Liver (tissue), 9 donors: Measurements from ENCODE around the gene KIF26B. TPM values are rescaled to one million over a fixed set of nuclear protein-coding genes. Genes with fewer than 3 reads are reported as not detected.

Source experiments
- DNase-seq: peaks from one replicate; pipeline ENCODE4 v3.0.0-alpha.2; 2017; ENCODE audit warnings: low spot score
- H3K27ac ChIP-seq, 2 donors: one replicate each; pipeline ENCODE4 v1.7.0; 2013; ENCODE audit warnings: inconsistent platforms in 2 of 2, low read length in 2 of 2, control low read depth in 1 of 2, low read depth in 1 of 2, mild to moderate bottlenecking in 1 of 2
- H3K27me3 ChIP-seq, 4 donors: one replicate each; pipeline versions ENCODE4 v1.6.1 to v1.7.0; 2013; ENCODE audit warnings: low read length in 3 of 4, inconsistent platforms in 1 of 4, mild to moderate bottlenecking in 1 of 4, moderate library complexity in 1 of 4; ENCODE audit not compliant: control insufficient read depth in 4 of 4, insufficient read depth in 4 of 4
- H3K36me3 ChIP-seq, 4 donors: one replicate each; pipeline versions ENCODE4 v1.6.1 to v1.7.0; 2013; ENCODE audit warnings: low read length in 3 of 4, mild to moderate bottlenecking in 3 of 4, low read depth in 1 of 4, moderate library complexity in 1 of 4; ENCODE audit not compliant: control insufficient read depth in 4 of 4, insufficient read depth in 3 of 4
- H3K4me1 ChIP-seq, 4 donors: one replicate each; pipeline versions ENCODE4 v1.6.1 to v1.7.0; 2013; ENCODE audit warnings: low read length in 3 of 4, mild to moderate bottlenecking in 3 of 4, moderate library complexity in 1 of 4; ENCODE audit not compliant: control insufficient read depth in 4 of 4, insufficient read depth in 4 of 4
- H3K4me3 ChIP-seq, 3 donors: one replicate each; pipeline versions ENCODE4 v1.6.1 to v1.7.0; 2013; ENCODE audit warnings: low read length in 3 of 3, control low read depth in 1 of 3, low read depth in 1 of 3, mild to moderate bottlenecking in 1 of 3
- H3K9ac ChIP-seq, 2 donors: one replicate each; pipeline ENCODE4 v1.7.0; 2013; ENCODE audit warnings: low read length in 2 of 2, mild to moderate bottlenecking in 2 of 2, moderate library complexity in 2 of 2, control low read depth in 1 of 2, low read depth in 1 of 2
- H3K9me3 ChIP-seq, 4 donors: one replicate each; pipeline versions ENCODE4 v1.6.1 to v1.7.0; 2013; ENCODE audit warnings: low read length in 3 of 4; ENCODE audit not compliant: control insufficient read depth in 4 of 4
- EGR1 ChIP-seq, 2 donors: IDR thresholded peaks; 2 replicates each; pipeline ENCODE4 v1.6.1; 2016 to 2018; ENCODE audit warnings: antibody characterized with exemption in 2 of 2, low read depth in 2 of 2
- FOXA2 ChIP-seq: IDR thresholded peaks from 2 replicates; pipeline ENCODE4 v1.6.1; 2016; ENCODE audit warnings: antibody characterized with exemption
- HNF4A ChIP-seq, 2 donors: conservative IDR thresholded peaks; 2 replicates each; pipeline ENCODE4 v1.6.1; 2016; ENCODE audit warnings: antibody characterized with exemption in 2 of 2, mild to moderate bottlenecking in 2 of 2
- JUND ChIP-seq, 2 donors: IDR thresholded peaks; 2 replicates each; pipeline ENCODE4 v1.6.1; 2016; ENCODE audit warnings: antibody characterized with exemption in 2 of 2
- NR2F2 ChIP-seq: IDR thresholded peaks from 2 replicates; pipeline ENCODE4 v1.6.1; 2016; ENCODE audit warnings: antibody characterized with exemption
- RAD21 ChIP-seq, 2 donors: IDR thresholded peaks; 2 replicates each; pipeline ENCODE4 v1.6.1; 2016; ENCODE audit warnings: antibody characterized with exemption in 2 of 2, mild to moderate bottlenecking in 2 of 2
- RXRA ChIP-seq, 2 donors: IDR thresholded peaks; 2 replicates each; pipeline ENCODE4 v1.6.1; 2017 to 2018; ENCODE audit warnings: antibody characterized with exemption in 2 of 2, mild to moderate bottlenecking in 1 of 2
- SP1 ChIP-seq: IDR thresholded peaks from 2 replicates; pipeline ENCODE4 v1.6.1; 2018; ENCODE audit warnings: antibody characterized with exemption, mild to moderate bottlenecking
- TAF1 ChIP-seq: conservative IDR thresholded peaks from 2 replicates; pipeline ENCODE4 v1.6.1; 2016; ENCODE audit warnings: antibody characterized with exemption, mild to moderate bottlenecking
- WGBS: extraction: QIAGEN DNeasy Blood & Tissue Kit; methylation state at CpG from one replicate; pipeline ENCODE4 v1.1.7; 2013; 5-methylcytosine and 5-hydroxymethylcytosine counted together
- polyA plus RNA-seq, 2 donors: library from polyadenylated mRNA; stranded (reverse) in 1 of 2; unstranded in 1 of 2; fragments of 200-250 nt in 1 of 2; fragments of >200 nt in 1 of 2; fragmentation: Nextera tagmentation in 1 of 2; extraction: Ambion mirVana in 1 of 2; gene quantifications; one replicate each; pipeline versions ENCODE4 v1.2.1 to v1.2.3, GENCODE V29; 2013 to 2015
- total RNA-seq, 2 donors: library from RNA; depleted of rRNA; stranded (reverse); fragments of >200 nt; gene quantifications; one replicate each; pipeline ENCODE4 v1.2.3, GENCODE V29; 2014
- TF ChIP-seq, protein P1 (sequence below): IDR thresholded peaks from 2 replicates; pipeline ENCODE4 v1.6.1; 2016; ENCODE audit warnings: antibody characterized with exemption
- TF ChIP-seq, protein P2 (sequence below): IDR thresholded peaks from 2 replicates; pipeline ENCODE4 v1.6.1; 2016; ENCODE audit warnings: antibody characterized with exemption, mild to moderate bottlenecking
- TF ChIP-seq, protein P3 (sequence below): fragments of 150-350 bp; IDR thresholded peaks from 2 replicates; pipeline ENCODE4 v1.5.1; 2017; ENCODE audit warnings: improper control_type of control experiment, low read depth, low read length; ENCODE audit not compliant: missing input control
- TF ChIP-seq, protein P4 (sequence below): IDR thresholded peaks from 2 replicates; pipeline ENCODE4 v1.6.1; 2016; ENCODE audit warnings: antibody characterized with exemption
- donor health status: healthy.
- donor health status: healthy.
- donor health status: healthy.
- donor health status: healthy.
- donor health status: healthy.

The KIF26B gene
- total and polyA plus RNA-seq, 4 donors: 0.10 to 1.7 (median 0.34) TPM

- Histone ChIP-seq H3K9me3 (peaks cover 0 to 3% (median 0%) of the 10 kb centered on the region in 4 donors), H3K27me3 (no peaks in the 10 kb centered on the region), H3K36me3 (no peaks in the 10 kb centered on the region), H3K4me1 (peaks cover 0 to 3% (median 0%) of the 10 kb centered on the region in 4 donors), H3K27ac (no peak overlapping the region), H3K4me3 (no peak overlapping the region), H3K9ac (no peak overlapping the region)
- 61% methylated on average over 12 of the region's 12 CpGs for WGBS
- no peak for TF ChIP-seq JUND (IDR thresholded peaks at IDR 0.05)
- TF ChIP-seq, protein P1, sequence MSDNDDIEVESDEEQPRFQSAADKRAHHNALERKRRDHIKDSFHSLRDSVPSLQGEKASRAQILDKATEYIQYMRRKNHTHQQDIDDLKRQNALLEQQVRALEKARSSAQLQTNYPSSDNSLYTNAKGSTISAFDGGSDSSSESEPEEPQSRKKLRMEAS: no peak
- no peak for DNase-seq
Observed at GRCh38 chr1:245306628-245307410, 152.0 kb downstream of the KIF26B start.

- no peak for DNase-seq
- Histone ChIP-seq H3K9ac (no peak overlapping the region), H3K4me1 (peaks cover 0 to 3% (median 0%) of the 10 kb centered on the region in 4 donors), H3K4me3 (no peak overlapping the region), H3K27ac (no peak overlapping the region), H3K9me3 (peaks cover 0 to 3% (median 0%) of the 10 kb centered on the region in 4 donors), H3K36me3 (no peaks in the 10 kb centered on the region), H3K27me3 (no peaks in the 10 kb centered on the region)
- WGBS: 38% methylated on average over 22 of the region's 22 CpGs
- TF ChIP-seq, protein P1: no peak
- no peak for TF ChIP-seq RXRA (IDR thresholded peaks at IDR 0.05)
- TF ChIP-seq EGR1 (IDR thresholded peaks at IDR 0.05; ENCODE audit: low read depth in 2 of 2): no peak
- no peak for TF ChIP-seq RAD21 (IDR thresholded peaks at IDR 0.05)
- no peak for TF ChIP-seq SP1
- no peak for TF ChIP-seq NR2F2
- TF ChIP-seq, protein P2, sequence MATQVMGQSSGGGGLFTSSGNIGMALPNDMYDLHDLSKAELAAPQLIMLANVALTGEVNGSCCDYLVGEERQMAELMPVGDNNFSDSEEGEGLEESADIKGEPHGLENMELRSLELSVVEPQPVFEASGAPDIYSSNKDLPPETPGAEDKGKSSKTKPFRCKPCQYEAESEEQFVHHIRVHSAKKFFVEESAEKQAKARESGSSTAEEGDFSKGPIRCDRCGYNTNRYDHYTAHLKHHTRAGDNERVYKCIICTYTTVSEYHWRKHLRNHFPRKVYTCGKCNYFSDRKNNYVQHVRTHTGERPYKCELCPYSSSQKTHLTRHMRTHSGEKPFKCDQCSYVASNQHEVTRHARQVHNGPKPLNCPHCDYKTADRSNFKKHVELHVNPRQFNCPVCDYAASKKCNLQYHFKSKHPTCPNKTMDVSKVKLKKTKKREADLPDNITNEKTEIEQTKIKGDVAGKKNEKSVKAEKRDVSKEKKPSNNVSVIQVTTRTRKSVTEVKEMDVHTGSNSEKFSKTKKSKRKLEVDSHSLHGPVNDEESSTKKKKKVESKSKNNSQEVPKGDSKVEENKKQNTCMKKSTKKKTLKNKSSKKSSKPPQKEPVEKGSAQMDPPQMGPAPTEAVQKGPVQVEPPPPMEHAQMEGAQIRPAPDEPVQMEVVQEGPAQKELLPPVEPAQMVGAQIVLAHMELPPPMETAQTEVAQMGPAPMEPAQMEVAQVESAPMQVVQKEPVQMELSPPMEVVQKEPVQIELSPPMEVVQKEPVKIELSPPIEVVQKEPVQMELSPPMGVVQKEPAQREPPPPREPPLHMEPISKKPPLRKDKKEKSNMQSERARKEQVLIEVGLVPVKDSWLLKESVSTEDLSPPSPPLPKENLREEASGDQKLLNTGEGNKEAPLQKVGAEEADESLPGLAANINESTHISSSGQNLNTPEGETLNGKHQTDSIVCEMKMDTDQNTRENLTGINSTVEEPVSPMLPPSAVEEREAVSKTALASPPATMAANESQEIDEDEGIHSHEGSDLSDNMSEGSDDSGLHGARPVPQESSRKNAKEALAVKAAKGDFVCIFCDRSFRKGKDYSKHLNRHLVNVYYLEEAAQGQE: no peak
Observed at GRCh38 chr1:245310571-245311531, 156.1 kb downstream of the KIF26B start.

DNA sequence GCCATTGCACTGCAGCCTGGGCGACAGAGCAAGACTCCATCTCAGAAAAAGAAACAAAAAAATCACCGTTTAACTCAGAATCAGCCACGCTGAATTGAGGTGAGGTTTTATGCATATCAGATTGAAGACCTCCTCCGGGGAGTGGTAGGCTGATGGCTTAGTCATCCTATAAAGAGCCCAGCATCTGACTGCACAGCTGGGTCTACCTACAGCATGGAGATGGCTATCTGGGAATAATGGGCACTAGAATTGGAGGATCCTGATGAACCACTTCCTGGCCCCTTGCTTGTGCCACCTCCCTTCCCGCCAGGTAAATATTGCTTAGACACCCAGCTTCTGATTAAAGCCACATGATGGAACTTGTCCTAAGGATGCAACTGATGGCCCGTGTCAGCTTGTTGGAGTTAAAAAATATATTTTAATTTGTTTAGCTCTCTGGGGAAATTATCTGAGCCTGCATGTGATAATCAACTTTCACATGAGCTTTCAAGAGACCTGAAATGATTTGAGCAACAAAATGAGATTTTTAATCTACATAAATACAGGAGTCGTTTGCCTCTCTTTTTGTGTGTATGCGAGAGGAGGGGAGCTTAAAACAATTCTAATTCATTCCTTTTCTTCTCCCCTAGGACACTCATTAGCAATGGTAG, 157.2 kb downstream of the KIF26B start:
- Histone ChIP-seq H3K27ac (no peak overlapping the region), H3K4me3 (no peak overlapping the region), H3K9me3 (peaks cover 0 to 3% (median 0%) of the 10 kb centered on the region in 4 donors), H3K9ac (no peak overlapping the region), H3K27me3 (no peaks in the 10 kb centered on the region), H3K36me3 (no peaks in the 10 kb centered on the region), H3K4me1 (peaks cover 0 to 3% (median 0%) of the 10 kb centered on the region in 4 donors)
- 83% methylated on average over 8 of the region's 8 CpGs for WGBS
- DNase-seq: no peak
- TF ChIP-seq SP1: no peak
- TF ChIP-seq RAD21 (IDR thresholded peaks at IDR 0.05): no peak
- TF ChIP-seq FOXA2: no peak
- TF ChIP-seq, protein P3, sequence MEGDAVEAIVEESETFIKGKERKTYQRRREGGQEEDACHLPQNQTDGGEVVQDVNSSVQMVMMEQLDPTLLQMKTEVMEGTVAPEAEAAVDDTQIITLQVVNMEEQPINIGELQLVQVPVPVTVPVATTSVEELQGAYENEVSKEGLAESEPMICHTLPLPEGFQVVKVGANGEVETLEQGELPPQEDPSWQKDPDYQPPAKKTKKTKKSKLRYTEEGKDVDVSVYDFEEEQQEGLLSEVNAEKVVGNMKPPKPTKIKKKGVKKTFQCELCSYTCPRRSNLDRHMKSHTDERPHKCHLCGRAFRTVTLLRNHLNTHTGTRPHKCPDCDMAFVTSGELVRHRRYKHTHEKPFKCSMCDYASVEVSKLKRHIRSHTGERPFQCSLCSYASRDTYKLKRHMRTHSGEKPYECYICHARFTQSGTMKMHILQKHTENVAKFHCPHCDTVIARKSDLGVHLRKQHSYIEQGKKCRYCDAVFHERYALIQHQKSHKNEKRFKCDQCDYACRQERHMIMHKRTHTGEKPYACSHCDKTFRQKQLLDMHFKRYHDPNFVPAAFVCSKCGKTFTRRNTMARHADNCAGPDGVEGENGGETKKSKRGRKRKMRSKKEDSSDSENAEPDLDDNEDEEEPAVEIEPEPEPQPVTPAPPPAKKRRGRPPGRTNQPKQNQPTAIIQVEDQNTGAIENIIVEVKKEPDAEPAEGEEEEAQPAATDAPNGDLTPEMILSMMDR: no peak
- TF ChIP-seq, protein P4, sequence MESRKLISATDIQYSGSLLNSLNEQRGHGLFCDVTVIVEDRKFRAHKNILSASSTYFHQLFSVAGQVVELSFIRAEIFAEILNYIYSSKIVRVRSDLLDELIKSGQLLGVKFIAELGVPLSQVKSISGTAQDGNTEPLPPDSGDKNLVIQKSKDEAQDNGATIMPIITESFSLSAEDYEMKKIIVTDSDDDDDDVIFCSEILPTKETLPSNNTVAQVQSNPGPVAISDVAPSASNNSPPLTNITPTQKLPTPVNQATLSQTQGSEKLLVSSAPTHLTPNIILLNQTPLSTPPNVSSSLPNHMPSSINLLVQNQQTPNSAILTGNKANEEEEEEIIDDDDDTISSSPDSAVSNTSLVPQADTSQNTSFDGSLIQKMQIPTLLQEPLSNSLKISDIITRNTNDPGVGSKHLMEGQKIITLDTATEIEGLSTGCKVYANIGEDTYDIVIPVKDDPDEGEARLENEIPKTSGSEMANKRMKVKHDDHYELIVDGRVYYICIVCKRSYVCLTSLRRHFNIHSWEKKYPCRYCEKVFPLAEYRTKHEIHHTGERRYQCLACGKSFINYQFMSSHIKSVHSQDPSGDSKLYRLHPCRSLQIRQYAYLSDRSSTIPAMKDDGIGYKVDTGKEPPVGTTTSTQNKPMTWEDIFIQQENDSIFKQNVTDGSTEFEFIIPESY: no peak
- no peak for TF ChIP-seq TAF1
- TF ChIP-seq EGR1 (IDR thresholded peaks at IDR 0.05; ENCODE audit: low read depth in 2 of 2): no peak
- TF ChIP-seq, protein P1: no peak
- no peak for TF ChIP-seq HNF4A (conservative IDR thresholded peaks at IDR 0.05)
